ENCODE data around the gene MAP3K9.

DNA sequence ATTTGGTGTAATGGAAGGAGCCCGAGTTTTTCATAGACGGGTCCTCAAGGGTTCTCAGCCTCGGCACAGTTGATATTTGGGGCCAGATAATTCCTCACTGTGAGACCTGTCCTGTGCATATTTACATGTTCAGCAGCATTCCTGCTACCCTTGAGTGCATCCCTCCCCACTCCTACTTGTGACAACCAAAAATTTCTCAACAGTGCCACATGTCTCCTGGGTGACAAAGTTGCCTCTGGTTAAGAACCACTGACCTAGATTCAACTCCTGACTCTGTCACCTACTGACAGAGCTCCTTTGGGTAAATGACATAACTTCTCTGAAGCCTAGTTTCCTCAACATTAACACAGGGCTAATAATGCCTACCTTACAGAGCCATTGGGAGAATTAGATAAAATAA lies 107.2 kb downstream of the MAP3K9 start:
- TF ChIP-seq, protein P1, sequence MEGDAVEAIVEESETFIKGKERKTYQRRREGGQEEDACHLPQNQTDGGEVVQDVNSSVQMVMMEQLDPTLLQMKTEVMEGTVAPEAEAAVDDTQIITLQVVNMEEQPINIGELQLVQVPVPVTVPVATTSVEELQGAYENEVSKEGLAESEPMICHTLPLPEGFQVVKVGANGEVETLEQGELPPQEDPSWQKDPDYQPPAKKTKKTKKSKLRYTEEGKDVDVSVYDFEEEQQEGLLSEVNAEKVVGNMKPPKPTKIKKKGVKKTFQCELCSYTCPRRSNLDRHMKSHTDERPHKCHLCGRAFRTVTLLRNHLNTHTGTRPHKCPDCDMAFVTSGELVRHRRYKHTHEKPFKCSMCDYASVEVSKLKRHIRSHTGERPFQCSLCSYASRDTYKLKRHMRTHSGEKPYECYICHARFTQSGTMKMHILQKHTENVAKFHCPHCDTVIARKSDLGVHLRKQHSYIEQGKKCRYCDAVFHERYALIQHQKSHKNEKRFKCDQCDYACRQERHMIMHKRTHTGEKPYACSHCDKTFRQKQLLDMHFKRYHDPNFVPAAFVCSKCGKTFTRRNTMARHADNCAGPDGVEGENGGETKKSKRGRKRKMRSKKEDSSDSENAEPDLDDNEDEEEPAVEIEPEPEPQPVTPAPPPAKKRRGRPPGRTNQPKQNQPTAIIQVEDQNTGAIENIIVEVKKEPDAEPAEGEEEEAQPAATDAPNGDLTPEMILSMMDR (IDR thresholded peaks at IDR 0.05): no peak
- TF ChIP-seq ATF1 (CRISPR knock-in tag; IDR thresholded peaks at IDR 0.05) (no peak), PRRX2 (CRISPR knock-in tag; IDR thresholded peaks at IDR 0.05) (no peak), JAZF1 (CRISPR knock-in tag; IDR thresholded peaks at IDR 0.05) (no peak), JUN (CRISPR knock-in tag; IDR thresholded peaks at IDR 0.05) (no peak), FOXJ3 (CRISPR knock-in tag; IDR thresholded peaks at IDR 0.05; ENCODE audit: borderline replicate concordance) (no peak), ETV6 (CRISPR knock-in tag; IDR thresholded peaks at IDR 0.05) (no peak)
- TF ChIP-seq, protein P2, sequence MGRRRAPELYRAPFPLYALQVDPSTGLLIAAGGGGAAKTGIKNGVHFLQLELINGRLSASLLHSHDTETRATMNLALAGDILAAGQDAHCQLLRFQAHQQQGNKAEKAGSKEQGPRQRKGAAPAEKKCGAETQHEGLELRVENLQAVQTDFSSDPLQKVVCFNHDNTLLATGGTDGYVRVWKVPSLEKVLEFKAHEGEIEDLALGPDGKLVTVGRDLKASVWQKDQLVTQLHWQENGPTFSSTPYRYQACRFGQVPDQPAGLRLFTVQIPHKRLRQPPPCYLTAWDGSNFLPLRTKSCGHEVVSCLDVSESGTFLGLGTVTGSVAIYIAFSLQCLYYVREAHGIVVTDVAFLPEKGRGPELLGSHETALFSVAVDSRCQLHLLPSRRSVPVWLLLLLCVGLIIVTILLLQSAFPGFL (CRISPR knock-in tag; IDR thresholded peaks at IDR 0.05; ENCODE audit: borderline replicate concordance): no peak
- TF ChIP-seq, protein P3, sequence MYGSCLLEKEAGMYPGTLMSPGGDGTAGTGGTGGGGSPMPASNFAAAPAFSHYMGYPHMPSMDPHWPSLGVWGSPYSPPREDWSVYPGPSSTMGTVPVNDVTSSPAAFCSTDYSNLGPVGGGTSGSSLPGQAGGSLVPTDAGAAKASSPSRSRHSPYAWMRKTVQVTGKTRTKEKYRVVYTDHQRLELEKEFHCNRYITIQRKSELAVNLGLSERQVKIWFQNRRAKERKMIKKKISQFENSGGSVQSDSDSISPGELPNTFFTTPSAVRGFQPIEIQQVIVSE (CRISPR knock-in tag; IDR thresholded peaks at IDR 0.05; ENCODE audit: borderline replicate concordance): no peak
- TF ChIP-seq, protein P4, sequence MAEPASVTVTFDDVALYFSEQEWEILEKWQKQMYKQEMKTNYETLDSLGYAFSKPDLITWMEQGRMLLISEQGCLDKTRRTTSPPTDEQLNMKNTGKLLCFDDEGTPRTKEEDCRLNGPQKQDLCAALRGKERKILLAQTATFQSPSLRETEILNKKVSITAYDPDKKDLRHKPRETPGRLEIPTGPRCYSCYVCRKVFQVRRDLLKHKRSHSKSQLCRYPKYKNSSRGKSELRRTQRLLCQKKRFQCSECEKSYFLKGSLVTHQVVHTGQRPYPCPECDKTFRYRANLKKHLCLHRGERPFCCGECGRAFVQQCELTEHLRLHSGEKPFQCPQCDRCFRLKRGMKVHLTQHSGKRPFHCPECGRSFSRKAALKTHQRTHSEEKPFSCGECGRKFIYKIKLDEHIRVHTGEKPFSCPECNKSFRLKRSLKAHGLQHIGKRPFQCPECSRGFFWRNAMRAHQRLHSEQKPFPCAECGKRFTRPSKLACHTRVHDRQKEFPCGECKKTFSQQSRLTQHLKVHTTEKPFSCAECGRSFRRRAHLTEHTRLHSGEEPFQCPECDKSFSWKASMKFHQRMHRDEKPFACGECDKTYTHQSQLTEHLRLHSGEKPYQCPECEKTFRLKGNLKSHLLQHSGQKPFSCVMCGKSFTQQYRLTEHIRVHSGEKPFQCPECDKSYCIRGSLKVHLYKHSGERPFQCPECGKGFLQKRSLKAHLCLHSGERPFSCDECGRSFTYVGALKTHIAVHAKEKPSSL (CRISPR knock-in tag; conservative IDR thresholded peaks at IDR 0.05): no peak
- TF ChIP-seq, protein P5, sequence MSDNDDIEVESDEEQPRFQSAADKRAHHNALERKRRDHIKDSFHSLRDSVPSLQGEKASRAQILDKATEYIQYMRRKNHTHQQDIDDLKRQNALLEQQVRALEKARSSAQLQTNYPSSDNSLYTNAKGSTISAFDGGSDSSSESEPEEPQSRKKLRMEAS (CRISPR knock-in tag; IDR thresholded peaks at IDR 0.05): no peak
- TF ChIP-seq, protein P6, sequence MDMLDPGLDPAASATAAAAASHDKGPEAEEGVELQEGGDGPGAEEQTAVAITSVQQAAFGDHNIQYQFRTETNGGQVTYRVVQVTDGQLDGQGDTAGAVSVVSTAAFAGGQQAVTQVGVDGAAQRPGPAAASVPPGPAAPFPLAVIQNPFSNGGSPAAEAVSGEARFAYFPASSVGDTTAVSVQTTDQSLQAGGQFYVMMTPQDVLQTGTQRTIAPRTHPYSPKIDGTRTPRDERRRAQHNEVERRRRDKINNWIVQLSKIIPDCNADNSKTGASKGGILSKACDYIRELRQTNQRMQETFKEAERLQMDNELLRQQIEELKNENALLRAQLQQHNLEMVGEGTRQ (CRISPR knock-in tag; IDR thresholded peaks at IDR 0.05): no peak
- TF ChIP-seq, protein P7, sequence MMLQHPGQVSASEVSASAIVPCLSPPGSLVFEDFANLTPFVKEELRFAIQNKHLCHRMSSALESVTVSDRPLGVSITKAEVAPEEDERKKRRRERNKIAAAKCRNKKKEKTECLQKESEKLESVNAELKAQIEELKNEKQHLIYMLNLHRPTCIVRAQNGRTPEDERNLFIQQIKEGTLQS (CRISPR knock-in tag; conservative IDR thresholded peaks at IDR 0.05): no peak
- TF ChIP-seq, protein P8, sequence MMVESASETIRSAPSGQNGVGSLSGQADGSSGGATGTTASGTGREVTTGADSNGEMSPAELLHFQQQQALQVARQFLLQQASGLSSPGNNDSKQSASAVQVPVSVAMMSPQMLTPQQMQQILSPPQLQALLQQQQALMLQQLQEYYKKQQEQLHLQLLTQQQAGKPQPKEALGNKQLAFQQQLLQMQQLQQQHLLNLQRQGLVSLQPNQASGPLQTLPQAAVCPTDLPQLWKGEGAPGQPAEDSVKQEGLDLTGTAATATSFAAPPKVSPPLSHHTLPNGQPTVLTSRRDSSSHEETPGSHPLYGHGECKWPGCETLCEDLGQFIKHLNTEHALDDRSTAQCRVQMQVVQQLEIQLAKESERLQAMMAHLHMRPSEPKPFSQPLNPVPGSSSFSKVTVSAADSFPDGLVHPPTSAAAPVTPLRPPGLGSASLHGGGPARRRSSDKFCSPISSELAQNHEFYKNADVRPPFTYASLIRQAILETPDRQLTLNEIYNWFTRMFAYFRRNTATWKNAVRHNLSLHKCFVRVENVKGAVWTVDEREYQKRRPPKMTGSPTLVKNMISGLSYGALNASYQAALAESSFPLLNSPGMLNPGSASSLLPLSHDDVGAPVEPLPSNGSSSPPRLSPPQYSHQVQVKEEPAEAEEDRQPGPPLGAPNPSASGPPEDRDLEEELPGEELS (CRISPR knock-in tag; IDR thresholded peaks at IDR 0.05): no peak

Measured in WTC11 (cell line).